ENCODE data around the gene DDX25. TPM values are rescaled to one million over a fixed set of nuclear protein-coding genes. Genes with fewer than 3 reads are reported as not detected.

The DDX25 gene
- total RNA-seq, 2 donors from 2014 or later = 3.3 to 8.4 TPM

- H3K9me3 Mint-ChIP-seq = no peaks in the 10 kb centered on the region
- peaks cover 3% of the 10 kb centered on the region for H3K27me3 Mint-ChIP-seq (ENCODE audit: insufficient read depth)
- no peak overlapping the region for H3K9ac ChIP-seq (ENCODE audit: extremely low read depth, low read length, poor library complexity, severe bottlenecking)
- no peak for TF ChIP-seq CTCF (conservative IDR thresholded peaks at IDR 0.05)
- H3K36me3 Mint-ChIP-seq (ENCODE audit: low read depth) = no peaks in the 10 kb centered on the region
- WGBS, 2 experiments (ENCODE audit: insufficient coverage in 1 of 2, insufficient read length in 1 of 2) = 87 to 95% methylated on average over 9 to 12 of the region's 12 CpGs
- no peak overlapping the region for H3K27ac Mint-ChIP-seq
- peaks cover 18% of the 10 kb centered on the region for H3K27me3 ChIP-seq (ENCODE audit: control insufficient read depth, insufficient read depth, low read length, poor library complexity, severe bottlenecking)
- H3K4me1 Mint-ChIP-seq = peaks cover 25% of the 10 kb centered on the region
- H3K4me1 ChIP-seq (ENCODE audit: control insufficient read depth, insufficient read depth, low read length) = peaks cover 6% of the 10 kb centered on the region
- no peak overlapping the region for H3K4me3 Mint-ChIP-seq
- DNase-seq = no peak
- H3K4me3 ChIP-seq (ENCODE audit: low read length) = no peak overlapping the region
- H3K9me3 ChIP-seq (ENCODE audit: control insufficient read depth, low read length) = no peaks in the 10 kb centered on the region
- H3K36me3 ChIP-seq (ENCODE audit: control insufficient read depth, insufficient read depth, low read length) = no peaks in the 10 kb centered on the region
- no peak overlapping the region for H3K27ac ChIP-seq (ENCODE audit: low read depth, low read length)
Observed at GRCh38 chr11:125935618-125936199, 31.4 kb downstream of the DDX25 start.

GRCh38 chr11:125938418-125938817 lies 34.1 kb downstream of the DDX25 start:
- no peaks in the 10 kb centered on the region for H3K9me3 ChIP-seq (ENCODE audit: control insufficient read depth, low read length)
- H3K9ac ChIP-seq (ENCODE audit: extremely low read depth, low read length, poor library complexity, severe bottlenecking) = no peak overlapping the region
- no peak overlapping the region for H3K4me3 ChIP-seq (ENCODE audit: low read length)
- WGBS, 2 experiments (ENCODE audit: insufficient coverage in 1 of 2, insufficient read length in 1 of 2) = 89 to 100% methylated on average over 3 to 5 of the region's 5 CpGs
- no peaks in the 10 kb centered on the region for H3K27me3 Mint-ChIP-seq (ENCODE audit: insufficient read depth)
- H3K4me1 Mint-ChIP-seq = peaks cover 30% of the 10 kb centered on the region
- H3K36me3 ChIP-seq (ENCODE audit: control insufficient read depth, insufficient read depth, low read length) = no peaks in the 10 kb centered on the region
- no peak for TF ChIP-seq CTCF (conservative IDR thresholded peaks at IDR 0.05)
- H3K27me3 ChIP-seq (ENCODE audit: control insufficient read depth, insufficient read depth, low read length, poor library complexity, severe bottlenecking) = peaks cover 2% of the 10 kb centered on the region
- no peaks in the 10 kb centered on the region for H3K9me3 Mint-ChIP-seq
- no peak overlapping the region for H3K27ac Mint-ChIP-seq
- no peak overlapping the region for H3K27ac ChIP-seq (ENCODE audit: low read depth, low read length)
- H3K4me1 ChIP-seq (ENCODE audit: control insufficient read depth, insufficient read depth, low read length) = peaks cover 6% of the 10 kb centered on the region
- DNase-seq = peak; percentile 59
- H3K36me3 Mint-ChIP-seq (ENCODE audit: low read depth) = no peaks in the 10 kb centered on the region
- no peak overlapping the region for H3K4me3 Mint-ChIP-seq

- 73 to 74% methylated on average over 2 to 4 of the region's 4 CpGs for WGBS, 2 experiments (ENCODE audit: insufficient coverage in 1 of 2, insufficient read length in 1 of 2)
- DNase-seq = peak; percentile 91
- no peak overlapping the region for H3K9ac ChIP-seq (ENCODE audit: extremely low read depth, low read length, poor library complexity, severe bottlenecking)
- Mint-ChIP-seq H3K36me3 (ENCODE audit: low read depth) (no peaks in the 10 kb centered on the region), H3K27me3 (ENCODE audit: insufficient read depth) (no peaks in the 10 kb centered on the region), H3K4me1 (peaks cover 29% of the 10 kb centered on the region), H3K27ac (no peak overlapping the region), H3K9me3 (no peaks in the 10 kb centered on the region), H3K4me3 (no peak overlapping the region)
- H3K4me3 ChIP-seq (ENCODE audit: low read length) = no peak overlapping the region
- TF ChIP-seq CTCF (conservative IDR thresholded peaks at IDR 0.05) = no peak
- no peaks in the 10 kb centered on the region for H3K36me3 ChIP-seq (ENCODE audit: control insufficient read depth, insufficient read depth, low read length)
- peak overlapping the region; percentile 6 for H3K27ac ChIP-seq (ENCODE audit: low read depth, low read length)
- no peaks in the 10 kb centered on the region for H3K9me3 ChIP-seq (ENCODE audit: control insufficient read depth, low read length)
- peaks cover 7% of the 10 kb centered on the region for H3K27me3 ChIP-seq (ENCODE audit: control insufficient read depth, insufficient read depth, low read length, poor library complexity, severe bottlenecking)
- H3K4me1 ChIP-seq (ENCODE audit: control insufficient read depth, insufficient read depth, low read length) = peaks cover 6% of the 10 kb centered on the region
Observed at GRCh38 chr11:125939081-125939521, 34.8 kb downstream of the DDX25 start.
